Activated T-helper 1 cell treated with anti-CD3 and anti-CD28 coated beads, Interleukin-12 subunit alpha, Interleukin-12 subunit beta, Interleukin-2, Interleukin-4 antibody, amounts not matched to agents 30 ng/mL and 10 ng/mL and 1 ng/mL, durations not matched to agents 14 hours and 24 hours and 36 hours (primary cell): ENCODE data around the gene KATNA1. TPM values are rescaled to one million over a fixed set of nuclear protein-coding genes. Genes with fewer than 3 reads are reported as not detected.

ENCODE experiments used
- DNase-seq: peaks from one replicate; pipeline ENCODE4 v3.0.0; 2021; ENCODE audit warnings: low spot score
- H3K27ac Mint-ChIP-seq: one replicate; pipeline ENCODE4 v1.8.0; 2021; ENCODE audit warnings: mild to moderate bottlenecking, mixed read lengths
- H3K27me3 Mint-ChIP-seq: one replicate; pipeline ENCODE4 v1.8.0; 2022; ENCODE audit warnings: mild to moderate bottlenecking, moderate library complexity, mixed read lengths; ENCODE audit not compliant: insufficient read depth
- H3K36me3 Mint-ChIP-seq: one replicate; pipeline ENCODE4 v1.8.0; 2021; ENCODE audit warnings: low read depth, mixed read lengths
- H3K4me1 Mint-ChIP-seq: one replicate; pipeline ENCODE4 v1.8.0; 2021; ENCODE audit warnings: low read depth, mixed read lengths
- H3K4me3 Mint-ChIP-seq: one replicate; pipeline ENCODE4 v1.8.0; 2021; ENCODE audit warnings: mild to moderate bottlenecking, moderate library complexity, mixed read lengths
- H3K9me3 Mint-ChIP-seq: one replicate; pipeline ENCODE4 v1.8.0; 2021; ENCODE audit warnings: mixed read lengths
- intact Hi-C: fragments of 100-400 bp; cut with micrococcal nuclease; formaldehyde crosslinking; loops from one replicate; pipeline ENCODE4 v1.15.1; 2024
- total RNA-seq: library from RNA; stranded (reverse); gene quantifications from 2 replicates; pipeline ENCODE4 v1.2.3, GENCODE V29; 2022

Gene KATNA1
- total RNA-seq, 1 donor from 2014 or later, result 20.8 TPM

DNA sequence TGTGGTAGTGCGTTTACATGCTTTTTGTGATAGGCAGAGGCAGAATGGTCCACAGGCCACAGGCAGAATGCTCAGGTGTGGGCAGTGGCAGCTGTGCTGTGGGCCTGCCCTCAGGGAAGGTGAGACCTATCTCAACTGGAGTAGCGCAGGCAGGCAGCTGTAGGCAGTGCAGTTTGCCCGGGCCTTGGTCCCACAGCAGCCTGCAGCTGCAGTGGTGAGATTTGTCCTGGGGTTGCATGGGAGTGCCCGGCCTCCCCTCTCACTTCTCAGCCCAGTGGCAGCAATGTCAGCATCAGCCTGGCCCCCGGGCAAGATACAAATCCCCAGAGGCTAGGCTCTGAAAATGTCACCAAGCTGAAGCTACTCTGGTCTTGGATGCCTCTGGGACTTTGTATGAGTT is 96.6 kb downstream of the KATNA1 start:
- peaks cover 4% of the 10 kb centered on the region for H3K4me1 Mint-ChIP-seq
- intact Hi-C loops, result no loop called here
- no peaks in the 10 kb centered on the region for H3K9me3 Mint-ChIP-seq
- H3K27ac Mint-ChIP-seq, result no peak overlapping the region
- H3K4me3 Mint-ChIP-seq, result no peak overlapping the region
- no peaks in the 10 kb centered on the region for H3K36me3 Mint-ChIP-seq
- no peak for DNase-seq
- H3K27me3 Mint-ChIP-seq, result peaks cover 27% of the 10 kb centered on the region

DNA sequence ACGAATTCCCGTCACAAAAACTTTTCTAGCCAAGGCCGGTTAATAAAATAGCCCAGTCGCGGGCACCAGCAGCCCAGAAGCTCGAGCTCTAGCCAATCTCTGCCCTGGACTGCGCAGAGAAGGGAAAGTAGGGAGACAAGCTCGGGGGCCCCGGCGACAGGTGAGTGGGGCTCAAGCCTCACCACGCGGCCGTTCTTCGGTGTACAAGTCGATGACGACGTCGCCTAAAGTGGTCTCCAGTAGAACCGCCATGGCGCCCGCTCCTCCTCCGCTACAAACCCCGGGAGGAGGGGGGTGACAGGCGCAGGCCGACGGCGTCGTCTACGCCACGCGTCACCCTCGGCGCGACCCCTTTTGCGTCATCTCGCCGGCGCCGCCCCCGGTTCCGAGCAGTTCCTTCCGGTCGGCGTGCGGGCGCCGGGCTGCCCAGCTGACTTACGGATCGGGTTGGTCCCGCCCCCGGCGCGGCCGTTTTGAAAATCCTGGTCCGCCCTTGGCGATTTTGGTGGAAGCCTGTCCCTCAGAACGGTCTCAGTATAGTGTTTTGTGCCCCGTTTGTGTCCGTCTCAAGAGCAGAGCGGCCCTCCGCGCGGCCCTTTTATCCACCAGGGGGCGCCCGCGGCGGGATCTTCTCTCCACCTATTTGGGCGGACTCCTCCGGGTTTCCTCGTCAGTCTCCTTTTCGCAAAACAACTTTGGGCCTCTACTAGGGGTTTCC is 102.6 kb downstream of the KATNA1 start, which contains the start of gene PPIL4:
PPIL4 (minus strand) TSS at position 290 of the 718 bp plus-strand sequence; CDS start at position 252, 38 bp downstream.
- Mint-ChIP-seq H3K27me3 (peaks cover 4% of the 10 kb centered on the region), H3K36me3 (peaks cover 6% of the 10 kb centered on the region), H3K4me1 (peaks cover 31% of the 10 kb centered on the region), H3K27ac (peak within 1 kb of the TSS; percentile 99), H3K9me3 (no peaks in the 10 kb centered on the region), H3K4me3 (peak within 1 kb of the TSS; percentile 98)
- intact Hi-C loops, result loop anchor here (1.0 to 10.0 kb wide), 13 partner anchors 14 to 1845 kb away; partner anchors contain the start of genes KATNA1, LATS1, LRP11 and NUP43
- peak; percentile 96 for DNase-seq

DNA sequence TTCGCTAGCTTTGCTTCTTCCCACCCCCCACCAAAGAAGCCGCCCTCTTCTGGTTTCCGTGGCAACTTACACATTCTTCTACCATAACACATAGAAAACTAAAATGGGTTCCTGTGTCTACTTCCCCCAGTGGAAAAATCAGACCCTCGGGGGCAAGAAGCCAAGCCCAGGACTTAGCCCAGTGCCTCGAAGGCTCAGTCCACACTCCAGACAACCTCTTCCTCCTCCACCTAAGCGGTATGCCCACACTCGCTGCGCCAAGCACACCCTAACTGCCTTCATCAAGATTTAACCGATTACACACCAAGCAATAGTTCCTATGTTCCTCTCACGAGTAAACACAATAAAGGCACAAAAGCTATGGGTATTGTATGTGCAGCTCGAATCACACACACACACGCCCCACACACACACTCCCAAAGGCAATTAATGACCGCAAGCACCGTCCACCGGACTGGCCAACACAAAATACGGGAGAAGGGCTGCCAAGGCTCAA is 103.2 kb downstream of the KATNA1 start:
- H3K27me3 Mint-ChIP-seq, result peaks cover 4% of the 10 kb centered on the region
- intact Hi-C loops, result loop anchor here (1.0 to 10.0 kb wide), 5 partner anchors 37 to 1845 kb away; partner anchors contain the start of genes NUP43 and ZBTB2
- no peaks in the 10 kb centered on the region for H3K9me3 Mint-ChIP-seq
- H3K27ac Mint-ChIP-seq, result peak overlapping the region; percentile 99
- peak overlapping the region; percentile 98 for H3K4me3 Mint-ChIP-seq
- peak; percentile 59 for DNase-seq
- H3K36me3 Mint-ChIP-seq, result peaks cover 9% of the 10 kb centered on the region
- H3K4me1 Mint-ChIP-seq, result peaks cover 31% of the 10 kb centered on the region

Other genes starting within 250 kb of the KATNA1 start
- 11.6 and 12.0 TPM in 2 replicates for gene SUMO4, start 248.5 kb downstream of the KATNA1 start, total RNA-seq
- gene ZC3H12D, start 163.7 kb downstream of the KATNA1 start, total RNA-seq, result 94.7 and 96.7 TPM in 2 replicates
- gene PPIL4, start 102.7 kb downstream of the KATNA1 start, total RNA-seq, result 25.0 and 26.1 TPM in 2 replicates
- 15.4 and 18.6 TPM in 2 replicates for gene GINM1, start 82.3 kb downstream of the KATNA1 start, total RNA-seq
- gene LATS1, start 69.4 kb upstream of the KATNA1 start, total RNA-seq, result 33.1 and 34.0 TPM in 2 replicates
- gene NUP43, start 97.8 kb upstream of the KATNA1 start, total RNA-seq, result 81.3 and 90.5 TPM in 2 replicates
- 88.8 and 92.3 TPM in 2 replicates for gene PCMT1, start 101.0 kb upstream of the KATNA1 start, total RNA-seq
- gene LRP11, start 215.6 kb upstream of the KATNA1 start, total RNA-seq, result 3.5 and 5.1 TPM in 2 replicates
- gene RAET1E, start 249.4 kb upstream of the KATNA1 start, total RNA-seq, result not detected in 2 replicates